ENCODE measurements around the gene ANKFN1.
"Not testable (repeated sequence)": the region's sequence is repeated elsewhere in the genome, so short reads cannot be mapped to it uniquely, and the experiment has no call there.

Gene ANKFN1

DNA sequence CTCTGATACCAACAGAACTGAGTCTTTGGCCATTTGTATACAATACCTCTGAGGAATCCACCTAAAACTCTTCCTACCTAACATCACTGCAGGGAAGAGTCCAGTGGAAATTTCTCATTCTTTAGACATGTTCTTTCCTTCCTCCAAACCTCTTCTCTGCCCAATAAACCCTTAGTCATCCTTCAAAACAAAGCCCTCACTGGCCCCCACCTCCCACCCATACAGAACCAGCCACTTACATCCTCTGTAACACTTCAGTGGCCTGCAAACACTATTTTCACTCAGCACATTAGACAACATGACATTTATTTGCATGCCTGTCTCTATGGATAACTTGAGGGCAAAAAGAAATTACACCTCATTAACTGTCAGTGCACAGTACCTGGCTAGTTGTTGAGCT is 239.9 kb downstream of the ANKFN1 start:
- Histone ChIP-seq H3K27me3 (replicated peaks; ENCODE audit: insufficient read depth, low read length) (no peaks in the 10 kb centered on the region), H3F3A (ENCODE audit: insufficient read depth, low read length) (no peaks in the 10 kb centered on the region), H3K4me2 (ENCODE audit: low read depth, low read length) (no peak overlapping the region), H3K36me3 (replicated peaks; ENCODE audit: insufficient read depth, low read length) (no peaks in the 10 kb centered on the region), H3K9me3 (replicated peaks; ENCODE audit: insufficient read depth, low read length) (no peaks in the 10 kb centered on the region), H3K27ac (ENCODE audit: low read length) (no peak overlapping the region), H2AFZ (ENCODE audit: low read length) (no peak overlapping the region), H4K20me1 (ENCODE audit: insufficient read depth, low read length) (no peaks in the 10 kb centered on the region), H3K9me2 (replicated peaks; ENCODE audit: insufficient read depth, low read length) (no peaks in the 10 kb centered on the region), H3K4me1 (ENCODE audit: low read length) (no peaks in the 10 kb centered on the region), H3K9ac (ENCODE audit: low read length) (no peak overlapping the region), H3K79me2 (ENCODE audit: low read length) (no peaks in the 10 kb centered on the region), H3K4me3 (ENCODE audit: low read length) (no peak overlapping the region)
- TF ChIP-seq, protein P1, sequence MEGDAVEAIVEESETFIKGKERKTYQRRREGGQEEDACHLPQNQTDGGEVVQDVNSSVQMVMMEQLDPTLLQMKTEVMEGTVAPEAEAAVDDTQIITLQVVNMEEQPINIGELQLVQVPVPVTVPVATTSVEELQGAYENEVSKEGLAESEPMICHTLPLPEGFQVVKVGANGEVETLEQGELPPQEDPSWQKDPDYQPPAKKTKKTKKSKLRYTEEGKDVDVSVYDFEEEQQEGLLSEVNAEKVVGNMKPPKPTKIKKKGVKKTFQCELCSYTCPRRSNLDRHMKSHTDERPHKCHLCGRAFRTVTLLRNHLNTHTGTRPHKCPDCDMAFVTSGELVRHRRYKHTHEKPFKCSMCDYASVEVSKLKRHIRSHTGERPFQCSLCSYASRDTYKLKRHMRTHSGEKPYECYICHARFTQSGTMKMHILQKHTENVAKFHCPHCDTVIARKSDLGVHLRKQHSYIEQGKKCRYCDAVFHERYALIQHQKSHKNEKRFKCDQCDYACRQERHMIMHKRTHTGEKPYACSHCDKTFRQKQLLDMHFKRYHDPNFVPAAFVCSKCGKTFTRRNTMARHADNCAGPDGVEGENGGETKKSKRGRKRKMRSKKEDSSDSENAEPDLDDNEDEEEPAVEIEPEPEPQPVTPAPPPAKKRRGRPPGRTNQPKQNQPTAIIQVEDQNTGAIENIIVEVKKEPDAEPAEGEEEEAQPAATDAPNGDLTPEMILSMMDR (IDR thresholded peaks at IDR 0.05; ENCODE audit: low read length) = no peak
- no peak for TF ChIP-seq EZH2phosphoT487 (IDR thresholded peaks at IDR 0.05; ENCODE audit: low read length)
- TF ChIP-seq EZH2 (optimal IDR thresholded peaks at IDR 0.05; ENCODE audit: low read depth, low read length) = no peak
- DNase-seq = no peak

DNA sequence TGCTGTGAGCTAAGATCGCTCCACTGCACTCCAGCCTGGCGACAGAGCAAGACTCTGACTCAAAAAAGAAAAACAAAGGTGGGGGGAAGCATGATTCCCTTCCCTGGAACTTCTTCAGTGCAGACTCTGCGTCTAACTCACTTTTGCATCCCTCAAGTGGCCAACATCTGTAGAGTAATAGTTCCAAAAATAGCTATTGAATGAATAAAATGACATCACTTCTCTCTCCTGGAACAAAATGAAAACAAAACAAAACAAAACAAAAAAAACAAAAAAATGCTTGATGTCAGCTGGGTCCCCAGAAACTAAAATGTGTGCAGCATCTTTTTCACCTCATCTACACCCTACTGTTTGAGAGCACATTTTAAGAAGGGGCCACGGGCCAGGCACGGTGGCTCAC is 242.5 kb downstream of the ANKFN1 start:
- H3K36me3 ChIP-seq (replicated peaks; ENCODE audit: insufficient read depth, low read length) = no peaks in the 10 kb centered on the region
- H3K4me2 ChIP-seq (ENCODE audit: low read depth, low read length) = no peak overlapping the region
- no peak overlapping the region for H3K4me3 ChIP-seq (ENCODE audit: low read length)
- H3K27me3 ChIP-seq (replicated peaks; ENCODE audit: insufficient read depth, low read length) = no peaks in the 10 kb centered on the region
- no peak for DNase-seq
- no peaks in the 10 kb centered on the region for H3K4me1 ChIP-seq (ENCODE audit: low read length)
- no peaks in the 10 kb centered on the region for H3F3A ChIP-seq (ENCODE audit: insufficient read depth, low read length)
- no peaks in the 10 kb centered on the region for H3K9me2 ChIP-seq (replicated peaks; ENCODE audit: insufficient read depth, low read length)
- no peaks in the 10 kb centered on the region for H3K9me3 ChIP-seq (replicated peaks; ENCODE audit: insufficient read depth, low read length)
- no peak overlapping the region for H2AFZ ChIP-seq (ENCODE audit: low read length)
- no peak overlapping the region for H3K27ac ChIP-seq (ENCODE audit: low read length)
- H3K79me2 ChIP-seq (ENCODE audit: low read length) = no peaks in the 10 kb centered on the region
- TF ChIP-seq EZH2phosphoT487 (IDR thresholded peaks at IDR 0.05; ENCODE audit: low read length) (no peak), EZH2 (optimal IDR thresholded peaks at IDR 0.05; ENCODE audit: low read depth, low read length) (no peak)
- TF ChIP-seq, protein P1 (IDR thresholded peaks at IDR 0.05; ENCODE audit: low read length) = no peak
- H4K20me1 ChIP-seq (ENCODE audit: insufficient read depth, low read length) = no peaks in the 10 kb centered on the region
- no peak overlapping the region for H3K9ac ChIP-seq (ENCODE audit: low read length)

DNA sequence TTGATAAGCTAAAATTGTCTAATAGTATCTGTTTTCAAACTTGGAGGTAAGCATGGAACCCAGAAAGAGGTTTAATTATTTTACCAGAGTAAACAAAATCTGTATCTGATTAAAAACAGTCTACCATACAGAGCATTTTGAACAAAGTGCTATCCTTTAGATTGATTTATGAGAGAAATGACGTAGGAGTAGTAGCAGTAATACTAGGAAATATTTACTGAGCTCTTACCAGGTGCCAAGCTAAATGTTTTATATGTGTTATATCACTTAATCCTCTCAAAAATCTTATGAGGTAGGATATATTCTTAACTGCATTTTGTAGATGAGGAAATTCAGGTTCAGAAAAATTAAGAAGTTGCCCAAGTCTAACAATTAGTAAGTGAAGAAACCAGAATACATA is 253.8 kb downstream of the ANKFN1 start:
- Histone ChIP-seq H2AFZ (ENCODE audit: low read length) (no peak overlapping the region), H3K4me1 (ENCODE audit: low read length) (no peaks in the 10 kb centered on the region), H3K36me3 (replicated peaks; ENCODE audit: insufficient read depth, low read length) (no peaks in the 10 kb centered on the region), H3K27ac (ENCODE audit: low read length) (no peak overlapping the region), H3F3A (ENCODE audit: insufficient read depth, low read length) (no peaks in the 10 kb centered on the region), H3K9me3 (replicated peaks; ENCODE audit: insufficient read depth, low read length) (no peaks in the 10 kb centered on the region), H3K4me2 (ENCODE audit: low read depth, low read length) (no peak overlapping the region), H3K4me3 (ENCODE audit: low read length) (no peak overlapping the region), H3K9me2 (replicated peaks; ENCODE audit: insufficient read depth, low read length) (no peaks in the 10 kb centered on the region), H3K27me3 (replicated peaks; ENCODE audit: insufficient read depth, low read length) (no peaks in the 10 kb centered on the region), H4K20me1 (ENCODE audit: insufficient read depth, low read length) (no peaks in the 10 kb centered on the region), H3K9ac (ENCODE audit: low read length) (no peak overlapping the region), H3K79me2 (ENCODE audit: low read length) (no peaks in the 10 kb centered on the region)
- DNase-seq = no peak
- TF ChIP-seq, protein P1 (IDR thresholded peaks at IDR 0.05; ENCODE audit: low read length) = no peak
- TF ChIP-seq EZH2phosphoT487 (IDR thresholded peaks at IDR 0.05; ENCODE audit: low read length) = no peak
- TF ChIP-seq EZH2 (optimal IDR thresholded peaks at IDR 0.05; ENCODE audit: low read depth, low read length) = no peak

DNA sequence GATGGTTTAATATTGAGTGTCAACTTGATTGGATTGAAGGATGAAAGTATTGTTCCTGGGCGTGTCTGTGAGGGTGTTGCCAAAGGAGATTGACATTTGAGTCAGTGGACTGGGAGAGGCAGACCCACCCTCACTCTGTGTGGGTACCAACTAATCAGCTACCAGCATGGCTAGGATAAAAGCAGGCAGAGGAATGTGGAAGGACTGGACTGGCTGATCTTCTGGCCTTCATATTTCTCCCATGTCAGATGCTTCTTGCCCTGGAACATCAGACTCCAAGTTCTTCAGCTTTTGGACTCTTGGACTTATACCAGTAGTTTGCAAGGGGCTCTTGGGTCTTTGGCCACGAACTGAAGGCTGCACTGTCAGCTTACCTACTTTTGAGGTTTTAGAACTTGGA is 259.1 kb downstream of the ANKFN1 start:
- not testable (repeated sequence) for H3F3A ChIP-seq (ENCODE audit: insufficient read depth, low read length); DNase-seq; H3K4me2 ChIP-seq (ENCODE audit: low read depth, low read length); H3K4me3 ChIP-seq (ENCODE audit: low read length); H3K9ac ChIP-seq (ENCODE audit: low read length); H3K27me3 ChIP-seq (replicated peaks; ENCODE audit: insufficient read depth, low read length); H3K27ac ChIP-seq (ENCODE audit: low read length); H4K20me1 ChIP-seq (ENCODE audit: insufficient read depth, low read length); H3K4me1 ChIP-seq (ENCODE audit: low read length); H3K9me2 ChIP-seq (replicated peaks; ENCODE audit: insufficient read depth, low read length); H3K36me3 ChIP-seq (replicated peaks; ENCODE audit: insufficient read depth, low read length); H3K9me3 ChIP-seq (replicated peaks; ENCODE audit: insufficient read depth, low read length); H3K79me2 ChIP-seq (ENCODE audit: low read length); H2AFZ ChIP-seq (ENCODE audit: low read length)

All from MM.1S (cell line).